ENCODE measurements around the gene POGK. TPM values are rescaled to one million over a fixed set of nuclear protein-coding genes. Genes with fewer than 3 reads are reported as not detected.

The POGK gene
- polyA plus RNA-seq, 1 donor from 2014 or later: 39.3 TPM

GRCh38 chr1:166848193-166848592 lies 8.9 kb downstream of the POGK start:
- Histone ChIP-seq H3K4me2 (ENCODE audit: low read length) (no peak overlapping the region), H3K9ac (ENCODE audit: low read length) (no peak overlapping the region), H3F3A (ENCODE audit: insufficient read depth, low read length, poor library complexity, severe bottlenecking) (no peaks in the 10 kb centered on the region), H3K27ac (ENCODE audit: low read length) (no peak overlapping the region), H3K9me2 (ENCODE audit: insufficient read depth, low read length) (no peaks in the 10 kb centered on the region), H4K20me1 (ENCODE audit: insufficient read depth) (no peaks in the 10 kb centered on the region), H3K9me3 (ENCODE audit: low read length) (no peaks in the 10 kb centered on the region), H3K27me3 (ENCODE audit: insufficient read depth, low read depth, low read length) (no peaks in the 10 kb centered on the region), H3K79me2 (replicated peaks; ENCODE audit: insufficient read depth, low read length) (peaks cover 17% of the 10 kb centered on the region), H3K36me3 (ENCODE audit: insufficient read depth, low read length) (peaks cover 17% of the 10 kb centered on the region), H3K4me3 (ENCODE audit: low read length) (no peak overlapping the region), H2AFZ (ENCODE audit: low read depth, low read length) (no peak overlapping the region)
- TF ChIP-seq EZH2 (IDR thresholded peaks at IDR 0.05; ENCODE audit: borderline replicate concordance, insufficient read depth, low read length, poor library complexity, severe bottlenecking): no peak
- no peak for TF ChIP-seq POLR2AphosphoS5 (IDR thresholded peaks at IDR 0.05)
- no peak for TF ChIP-seq RAD21 (conservative IDR thresholded peaks at IDR 0.05)
- no peak for TF ChIP-seq EP300 (conservative IDR thresholded peaks at IDR 0.05; ENCODE audit: poor library complexity, severe bottlenecking)
- TF ChIP-seq REST (IDR thresholded peaks at IDR 0.05; ENCODE audit: borderline replicate concordance): no peak
- TF ChIP-seq SMC3 (conservative IDR thresholded peaks at IDR 0.05; ENCODE audit: poor library complexity): no peak
- no peak for TF ChIP-seq TAF1 (IDR thresholded peaks at IDR 0.05; ENCODE audit: low read depth)
- TF ChIP-seq CTCF (IDR thresholded peaks at IDR 0.05; ENCODE audit: poor library complexity, severe bottlenecking): no peak
- no peak for TF ChIP-seq MXI1 (conservative IDR thresholded peaks at IDR 0.05; ENCODE audit: poor library complexity, severe bottlenecking)

GRCh38 chr1:166849135-166849534 lies 9.9 kb downstream of the POGK start:
- no peak overlapping the region for H3K27ac ChIP-seq (ENCODE audit: low read length)
- no peaks in the 10 kb centered on the region for H3F3A ChIP-seq (ENCODE audit: insufficient read depth, low read length, poor library complexity, severe bottlenecking)
- no peak overlapping the region for H2AFZ ChIP-seq (ENCODE audit: low read depth, low read length)
- TF ChIP-seq TAF1 (IDR thresholded peaks at IDR 0.05; ENCODE audit: low read depth) (no peak), EZH2 (IDR thresholded peaks at IDR 0.05; ENCODE audit: borderline replicate concordance, insufficient read depth, low read length, poor library complexity, severe bottlenecking) (no peak), REST (IDR thresholded peaks at IDR 0.05; ENCODE audit: borderline replicate concordance) (no peak), EP300 (conservative IDR thresholded peaks at IDR 0.05; ENCODE audit: poor library complexity, severe bottlenecking) (no peak), SMC3 (conservative IDR thresholded peaks at IDR 0.05; ENCODE audit: poor library complexity) (no peak), CTCF (IDR thresholded peaks at IDR 0.05; ENCODE audit: poor library complexity, severe bottlenecking) (no peak), MXI1 (conservative IDR thresholded peaks at IDR 0.05; ENCODE audit: poor library complexity, severe bottlenecking) (no peak), POLR2AphosphoS5 (IDR thresholded peaks at IDR 0.05) (no peak), RAD21 (conservative IDR thresholded peaks at IDR 0.05) (no peak)
- no peak overlapping the region for H3K4me2 ChIP-seq (ENCODE audit: low read length)
- no peaks in the 10 kb centered on the region for H4K20me1 ChIP-seq (ENCODE audit: insufficient read depth)
- no peak overlapping the region for H3K4me3 ChIP-seq (ENCODE audit: low read length)
- no peaks in the 10 kb centered on the region for H3K27me3 ChIP-seq (ENCODE audit: insufficient read depth, low read depth, low read length)
- peaks cover 17% of the 10 kb centered on the region for H3K36me3 ChIP-seq (ENCODE audit: insufficient read depth, low read length)
- H3K9ac ChIP-seq (ENCODE audit: low read length): no peak overlapping the region
- no peaks in the 10 kb centered on the region for H3K9me2 ChIP-seq (ENCODE audit: insufficient read depth, low read length)
- H3K9me3 ChIP-seq (ENCODE audit: low read length): no peaks in the 10 kb centered on the region
- peaks cover 17% of the 10 kb centered on the region for H3K79me2 ChIP-seq (replicated peaks; ENCODE audit: insufficient read depth, low read length)
